Activated naive CD8-positive, alpha-beta T cell treated with anti-CD3 and anti-CD28 coated beads for 36 hours (primary cell): ENCODE measurements around the gene LEMD2. TPM values are rescaled to one million over a fixed set of nuclear protein-coding genes. Genes with fewer than 3 reads are reported as not detected.

ENCODE experiments used
- DNase-seq: peaks from one replicate; pipeline ENCODE4 v3.0.0; 2021
- H3K27ac Mint-ChIP-seq: one replicate; pipeline ENCODE4 v1.8.0; 2022; ENCODE audit warnings: mild to moderate bottlenecking, moderate library complexity, mixed read lengths
- H3K27me3 Mint-ChIP-seq: one replicate; pipeline ENCODE4 v1.8.0; 2022; ENCODE audit warnings: mild to moderate bottlenecking, mixed read lengths
- H3K36me3 Mint-ChIP-seq: one replicate; pipeline ENCODE4 v1.8.0; 2021; ENCODE audit warnings: mild to moderate bottlenecking, mixed read lengths
- H3K4me1 Mint-ChIP-seq: one replicate; pipeline ENCODE4 v1.8.0; 2021; ENCODE audit warnings: mixed read lengths
- H3K4me3 Mint-ChIP-seq: one replicate; pipeline ENCODE4 v1.8.0; 2022; ENCODE audit warnings: mild to moderate bottlenecking, moderate library complexity, mixed read lengths
- H3K9me3 Mint-ChIP-seq: one replicate; pipeline ENCODE4 v1.8.0; 2022; ENCODE audit warnings: mixed read lengths
- total RNA-seq, 2 experiments: library from RNA; stranded (reverse); gene quantifications; one replicate each; pipeline ENCODE4 v1.2.3, GENCODE V29; 2021

Gene LEMD2
- total RNA-seq, 2 experiments from 2014 or later = 33.1 to 38.8 TPM

- Mint-ChIP-seq H3K36me3 (no peaks in the 10 kb centered on the region), H3K27ac (no peak overlapping the region), H3K27me3 (no peaks in the 10 kb centered on the region), H3K9me3 (no peaks in the 10 kb centered on the region), H3K4me1 (peaks cover 2% of the 10 kb centered on the region), H3K4me3 (no peak overlapping the region)
- DNase-seq = no peak
These were observed 35.7 kb upstream of the LEMD2 start for GRCh38 chr6:33824461-33825154.

- Mint-ChIP-seq H3K27me3 (no peaks in the 10 kb centered on the region), H3K27ac (no peak overlapping the region), H3K4me3 (no peak overlapping the region), H3K4me1 (peaks cover 2% of the 10 kb centered on the region), H3K9me3 (no peaks in the 10 kb centered on the region), H3K36me3 (no peaks in the 10 kb centered on the region)
- no peak for DNase-seq
These were observed 34.9 kb upstream of the LEMD2 start for GRCh38 chr6:33823806-33824205.

- Mint-ChIP-seq H3K4me1 (peaks cover 2% of the 10 kb centered on the region), H3K4me3 (no peak overlapping the region), H3K9me3 (no peaks in the 10 kb centered on the region), H3K27me3 (no peaks in the 10 kb centered on the region), H3K36me3 (no peaks in the 10 kb centered on the region), H3K27ac (no peak overlapping the region)
- DNase-seq = no peak
These were observed 33.9 kb upstream of the LEMD2 start for GRCh38 chr6:33822575-33823395.

- H3K4me1 Mint-ChIP-seq = peaks cover 2% of the 10 kb centered on the region
- DNase-seq = no peak
- no peaks in the 10 kb centered on the region for H3K27me3 Mint-ChIP-seq
- H3K4me3 Mint-ChIP-seq = no peak overlapping the region
- H3K27ac Mint-ChIP-seq = no peak overlapping the region
- no peaks in the 10 kb centered on the region for H3K9me3 Mint-ChIP-seq
- H3K36me3 Mint-ChIP-seq = no peaks in the 10 kb centered on the region
These were observed 32.0 kb upstream of the LEMD2 start for GRCh38 chr6:33820784-33821520.

- Mint-ChIP-seq H3K4me1 (peaks cover 2% of the 10 kb centered on the region), H3K9me3 (no peaks in the 10 kb centered on the region), H3K4me3 (no peak overlapping the region), H3K27ac (no peak overlapping the region), H3K36me3 (no peaks in the 10 kb centered on the region), H3K27me3 (peaks cover 3% of the 10 kb centered on the region)
- no peak for DNase-seq
These were observed 31.3 kb upstream of the LEMD2 start for GRCh38 chr6:33820243-33820642.

- Mint-ChIP-seq H3K27me3 (peaks cover 16% of the 10 kb centered on the region), H3K4me3 (no peak overlapping the region), H3K36me3 (no peaks in the 10 kb centered on the region), H3K4me1 (peaks cover 2% of the 10 kb centered on the region), H3K9me3 (no peaks in the 10 kb centered on the region), H3K27ac (no peak overlapping the region)
- DNase-seq = no peak
These were observed 30.1 kb upstream of the LEMD2 start for GRCh38 chr6:33819021-33819420.

GRCh38 chr6:33818293-33818692 lies 29.4 kb upstream of the LEMD2 start:
- no peaks in the 10 kb centered on the region for H3K9me3 Mint-ChIP-seq
- no peak overlapping the region for H3K27ac Mint-ChIP-seq
- H3K36me3 Mint-ChIP-seq = no peaks in the 10 kb centered on the region
- peaks cover 2% of the 10 kb centered on the region for H3K4me1 Mint-ChIP-seq
- peaks cover 22% of the 10 kb centered on the region for H3K27me3 Mint-ChIP-seq
- no peak overlapping the region for H3K4me3 Mint-ChIP-seq
- no peak for DNase-seq

- Mint-ChIP-seq H3K4me3 (no peak overlapping the region), H3K27ac (no peak overlapping the region), H3K4me1 (peaks cover 2% of the 10 kb centered on the region), H3K27me3 (peaks cover 27% of the 10 kb centered on the region), H3K36me3 (no peaks in the 10 kb centered on the region), H3K9me3 (no peaks in the 10 kb centered on the region)
- DNase-seq = no peak
These were observed 28.6 kb upstream of the LEMD2 start for GRCh38 chr6:33817489-33817888.

- no peak for DNase-seq
- Mint-ChIP-seq H3K27me3 (peaks cover 33% of the 10 kb centered on the region), H3K9me3 (no peaks in the 10 kb centered on the region), H3K36me3 (no peaks in the 10 kb centered on the region), H3K27ac (no peak overlapping the region), H3K4me3 (no peak overlapping the region), H3K4me1 (peaks cover 2% of the 10 kb centered on the region)
These were observed 28.0 kb upstream of the LEMD2 start for GRCh38 chr6:33816911-33817310.

- H3K36me3 Mint-ChIP-seq = no peaks in the 10 kb centered on the region
- no peak overlapping the region for H3K4me3 Mint-ChIP-seq
- no peak overlapping the region for H3K27ac Mint-ChIP-seq
- DNase-seq = no peak
- peaks cover 40% of the 10 kb centered on the region for H3K27me3 Mint-ChIP-seq
- peaks cover under 1% of the 10 kb centered on the region for H3K4me1 Mint-ChIP-seq
- H3K9me3 Mint-ChIP-seq = no peaks in the 10 kb centered on the region
These were observed 26.9 kb upstream of the LEMD2 start for GRCh38 chr6:33815854-33816253.

GRCh38 chr6:33813990-33814985 lies 25.4 kb upstream of the LEMD2 start:
- H3K27ac Mint-ChIP-seq = no peak overlapping the region
- no peaks in the 10 kb centered on the region for H3K36me3 Mint-ChIP-seq
- H3K4me1 Mint-ChIP-seq = peaks cover 5% of the 10 kb centered on the region
- H3K27me3 Mint-ChIP-seq = peaks cover 48% of the 10 kb centered on the region
- no peak overlapping the region for H3K4me3 Mint-ChIP-seq
- H3K9me3 Mint-ChIP-seq = no peaks in the 10 kb centered on the region
- DNase-seq = no peak

GRCh38 chr6:33813246-33813904 lies 24.4 kb upstream of the LEMD2 start:
- H3K4me1 Mint-ChIP-seq = peaks cover 6% of the 10 kb centered on the region
- no peak for DNase-seq
- no peak overlapping the region for H3K4me3 Mint-ChIP-seq
- H3K27me3 Mint-ChIP-seq = peaks cover 56% of the 10 kb centered on the region
- no peak overlapping the region for H3K27ac Mint-ChIP-seq
- no peaks in the 10 kb centered on the region for H3K36me3 Mint-ChIP-seq
- no peaks in the 10 kb centered on the region for H3K9me3 Mint-ChIP-seq

- Mint-ChIP-seq H3K4me3 (no peak overlapping the region), H3K9me3 (no peaks in the 10 kb centered on the region), H3K27me3 (peaks cover 63% of the 10 kb centered on the region), H3K27ac (no peak overlapping the region), H3K36me3 (no peaks in the 10 kb centered on the region), H3K4me1 (peaks cover 12% of the 10 kb centered on the region)
- peak; percentile 34 for DNase-seq
These were observed 23.7 kb upstream of the LEMD2 start for GRCh38 chr6:33812669-33813068.

- no peak for DNase-seq
- no peaks in the 10 kb centered on the region for H3K36me3 Mint-ChIP-seq
- no peak overlapping the region for H3K4me3 Mint-ChIP-seq
- H3K27ac Mint-ChIP-seq = no peak overlapping the region
- peaks cover 16% of the 10 kb centered on the region for H3K4me1 Mint-ChIP-seq
- no peaks in the 10 kb centered on the region for H3K9me3 Mint-ChIP-seq
- peaks cover 55% of the 10 kb centered on the region for H3K27me3 Mint-ChIP-seq
These were observed 20.7 kb upstream of the LEMD2 start for GRCh38 chr6:33809594-33809993.
